ENCODE results near the gene IFNE. TPM values are rescaled to one million over a fixed set of nuclear protein-coding genes. Genes with fewer than 3 reads are reported as not detected.

IFNE gene
- total RNA-seq, 1 donor from 2014 or later = not detected

- H3K27ac Mint-ChIP-seq (ENCODE audit: unreplicated experiment) = no peak overlapping the region
- no peak for DNase-seq (ENCODE audit: low spot score)
- TF ChIP-seq, protein P1, sequence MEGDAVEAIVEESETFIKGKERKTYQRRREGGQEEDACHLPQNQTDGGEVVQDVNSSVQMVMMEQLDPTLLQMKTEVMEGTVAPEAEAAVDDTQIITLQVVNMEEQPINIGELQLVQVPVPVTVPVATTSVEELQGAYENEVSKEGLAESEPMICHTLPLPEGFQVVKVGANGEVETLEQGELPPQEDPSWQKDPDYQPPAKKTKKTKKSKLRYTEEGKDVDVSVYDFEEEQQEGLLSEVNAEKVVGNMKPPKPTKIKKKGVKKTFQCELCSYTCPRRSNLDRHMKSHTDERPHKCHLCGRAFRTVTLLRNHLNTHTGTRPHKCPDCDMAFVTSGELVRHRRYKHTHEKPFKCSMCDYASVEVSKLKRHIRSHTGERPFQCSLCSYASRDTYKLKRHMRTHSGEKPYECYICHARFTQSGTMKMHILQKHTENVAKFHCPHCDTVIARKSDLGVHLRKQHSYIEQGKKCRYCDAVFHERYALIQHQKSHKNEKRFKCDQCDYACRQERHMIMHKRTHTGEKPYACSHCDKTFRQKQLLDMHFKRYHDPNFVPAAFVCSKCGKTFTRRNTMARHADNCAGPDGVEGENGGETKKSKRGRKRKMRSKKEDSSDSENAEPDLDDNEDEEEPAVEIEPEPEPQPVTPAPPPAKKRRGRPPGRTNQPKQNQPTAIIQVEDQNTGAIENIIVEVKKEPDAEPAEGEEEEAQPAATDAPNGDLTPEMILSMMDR (IDR thresholded peaks at IDR 0.05; ENCODE audit: unreplicated experiment) = no peak
These were observed 37.8 kb upstream of the IFNE start for GRCh38 chr9:21519855-21520434.

GRCh38 chr9:21516796-21517195 is 34.7 kb upstream of the IFNE start:
- no peak overlapping the region for H3K27ac Mint-ChIP-seq (ENCODE audit: unreplicated experiment)
- TF ChIP-seq, protein P1 (IDR thresholded peaks at IDR 0.05; ENCODE audit: unreplicated experiment) = no peak

More at GRCh38 chr9:21519855-21520434, 37.8 kb upstream of the IFNE start:
- Mint-ChIP-seq H3K9me3 (ENCODE audit: unreplicated experiment) (no peaks in the 10 kb centered on the region), H3K36me3 (ENCODE audit: low read depth, unreplicated experiment) (no peaks in the 10 kb centered on the region), H3K27me3 (ENCODE audit: unreplicated experiment) (no peaks in the 10 kb centered on the region), H3K4me3 (ENCODE audit: unreplicated experiment) (no peak overlapping the region), H3K4me1 (ENCODE audit: unreplicated experiment) (peaks cover 4% of the 10 kb centered on the region)

GRCh38 chr9:21513431-21513830 is 31.3 kb upstream of the IFNE start:
- DNase-seq (ENCODE audit: low spot score) = no peak
- Mint-ChIP-seq H3K27ac (ENCODE audit: unreplicated experiment) (no peak overlapping the region), H3K9me3 (ENCODE audit: unreplicated experiment) (no peaks in the 10 kb centered on the region), H3K4me1 (ENCODE audit: unreplicated experiment) (peaks cover 4% of the 10 kb centered on the region), H3K4me3 (ENCODE audit: unreplicated experiment) (no peak overlapping the region), H3K36me3 (ENCODE audit: low read depth, unreplicated experiment) (no peaks in the 10 kb centered on the region), H3K27me3 (ENCODE audit: unreplicated experiment) (no peaks in the 10 kb centered on the region)
- TF ChIP-seq, protein P1 (IDR thresholded peaks at IDR 0.05; ENCODE audit: unreplicated experiment) = no peak

More at GRCh38 chr9:21516796-21517195, 34.7 kb upstream of the IFNE start:
- H3K4me1 Mint-ChIP-seq (ENCODE audit: unreplicated experiment) = peaks cover 4% of the 10 kb centered on the region
- no peak for DNase-seq (ENCODE audit: low spot score)
- no peaks in the 10 kb centered on the region for H3K36me3 Mint-ChIP-seq (ENCODE audit: low read depth, unreplicated experiment)
- no peaks in the 10 kb centered on the region for H3K9me3 Mint-ChIP-seq (ENCODE audit: unreplicated experiment)
- H3K27me3 Mint-ChIP-seq (ENCODE audit: unreplicated experiment) = no peaks in the 10 kb centered on the region
- no peak overlapping the region for H3K4me3 Mint-ChIP-seq (ENCODE audit: unreplicated experiment)

- DNase-seq (ENCODE audit: low spot score) = no peak
- peaks cover under 1% of the 10 kb centered on the region for H3K4me1 Mint-ChIP-seq (ENCODE audit: unreplicated experiment)
- no peaks in the 10 kb centered on the region for H3K27me3 Mint-ChIP-seq (ENCODE audit: unreplicated experiment)
- TF ChIP-seq, protein P1 (IDR thresholded peaks at IDR 0.05; ENCODE audit: unreplicated experiment) = no peak
- no peak overlapping the region for H3K4me3 Mint-ChIP-seq (ENCODE audit: unreplicated experiment)
- H3K9me3 Mint-ChIP-seq (ENCODE audit: unreplicated experiment) = no peaks in the 10 kb centered on the region
- H3K36me3 Mint-ChIP-seq (ENCODE audit: low read depth, unreplicated experiment) = no peaks in the 10 kb centered on the region
- H3K27ac Mint-ChIP-seq (ENCODE audit: unreplicated experiment) = no peak overlapping the region
These were observed 28.7 kb upstream of the IFNE start for GRCh38 chr9:21510806-21511205.

DNA sequence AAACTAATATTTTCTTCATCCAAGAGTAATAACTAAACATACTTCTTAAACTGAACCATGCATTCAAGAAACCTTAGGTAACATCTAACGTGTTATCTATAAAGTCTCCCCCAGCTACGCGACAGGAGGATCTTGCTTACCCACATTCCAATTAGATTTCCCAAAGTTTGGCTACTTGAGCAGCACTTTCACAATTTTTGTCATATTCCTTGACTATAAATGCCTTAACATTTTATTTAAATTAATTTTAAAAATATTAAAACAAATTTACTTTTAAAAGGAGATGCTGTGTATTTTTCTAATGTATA is 25.3 kb upstream of the IFNE start:
- TF ChIP-seq, protein P1 (IDR thresholded peaks at IDR 0.05; ENCODE audit: unreplicated experiment) = no peak
- no peak overlapping the region for H3K27ac Mint-ChIP-seq (ENCODE audit: unreplicated experiment)
- no peak for DNase-seq (ENCODE audit: low spot score)

More for the DNA sequence above, 25.3 kb upstream of the IFNE start:
- no peaks in the 10 kb centered on the region for H3K36me3 Mint-ChIP-seq (ENCODE audit: low read depth, unreplicated experiment)
- H3K9me3 Mint-ChIP-seq (ENCODE audit: unreplicated experiment) = no peaks in the 10 kb centered on the region
- no peak overlapping the region for H3K4me3 Mint-ChIP-seq (ENCODE audit: unreplicated experiment)
- no peaks in the 10 kb centered on the region for H3K27me3 Mint-ChIP-seq (ENCODE audit: unreplicated experiment)
- no peaks in the 10 kb centered on the region for H3K4me1 Mint-ChIP-seq (ENCODE audit: unreplicated experiment)

All from endothelial cell (in vitro differentiated cells).